Osteoblast (primary cell): ENCODE data around the gene INS. TPM values are rescaled to one million over a fixed set of nuclear protein-coding genes. Genes with fewer than 3 reads are reported as not detected.

Source experiments
- DNase-seq: peaks from one replicate; pipeline ENCODE4 v3.0.0; 2011; ENCODE audit warnings: low spot score, mixed read lengths; ENCODE audit not compliant: insufficient read length; ENCODE audit errors: missing footprints
- H2AFZ ChIP-seq: 2 replicates; pipeline ENCODE4 v1.6.0; 2011; ENCODE audit warnings: mild to moderate bottlenecking, low read length
- H3K27ac ChIP-seq: 2 replicates; pipeline ENCODE4 v1.5.1; 2011; ENCODE audit warnings: mild to moderate bottlenecking, low read depth, low read length, moderate library complexity
- H3K27me3 ChIP-seq: 2 replicates; pipeline ENCODE4 v1.6.0; 2012; ENCODE audit warnings: mild to moderate bottlenecking, control low read depth, inconsistent platforms, low read length, moderate library complexity; ENCODE audit not compliant: insufficient read depth
- H3K36me3 ChIP-seq: 2 replicates; pipeline ENCODE4 v1.5.1; 2011; ENCODE audit warnings: mild to moderate bottlenecking, low read length, control low read depth, moderate library complexity; ENCODE audit not compliant: insufficient read depth
- H3K4me1 ChIP-seq: 2 replicates; pipeline ENCODE4 v1.5.1; 2011; ENCODE audit warnings: mild to moderate bottlenecking, low read length, control low read depth, moderate library complexity; ENCODE audit not compliant: insufficient read depth
- H3K4me2 ChIP-seq: 2 replicates; pipeline ENCODE4 v1.6.0; 2011; ENCODE audit warnings: mild to moderate bottlenecking, low read length; ENCODE audit not compliant: insufficient read depth
- H3K4me3 ChIP-seq: fragments of 200-600 bp; sonication (generic); 3 replicates; pipeline ENCODE4 v1.5.1; 2012; ENCODE audit warnings: mild to moderate bottlenecking, low read length, inconsistent platforms; ENCODE audit not compliant: insufficient read depth
- H3K79me2 ChIP-seq: 2 replicates; pipeline ENCODE4 v1.6.0; 2012; ENCODE audit warnings: mild to moderate bottlenecking, low read length, control low read depth, inconsistent platforms; ENCODE audit not compliant: insufficient read depth
- H3K9me3 ChIP-seq: 2 replicates; pipeline ENCODE4 v1.5.1; 2011; ENCODE audit warnings: low read depth, low read length, control low read depth
- H4K20me1 ChIP-seq: 2 replicates; pipeline ENCODE4 v1.6.0; 2012; ENCODE audit warnings: mild to moderate bottlenecking, low read length, control low read depth; ENCODE audit not compliant: insufficient read depth
- total RNA-seq: library from RNA; depleted of rRNA; stranded (reverse); fragments of >200 nt; gene quantifications from 2 replicates; pipeline ENCODE4 v1.2.3, GENCODE V29; 2012
- TF ChIP-seq, protein P1 (sequence below): IDR thresholded peaks from 2 replicates; pipeline ENCODE4 v1.5.1; 2011; ENCODE audit warnings: mild to moderate bottlenecking, low read depth, low read length, moderate library complexity; ENCODE audit errors: extremely low read depth

Gene INS
- not detected in 2 replicates for total RNA-seq

DNA sequence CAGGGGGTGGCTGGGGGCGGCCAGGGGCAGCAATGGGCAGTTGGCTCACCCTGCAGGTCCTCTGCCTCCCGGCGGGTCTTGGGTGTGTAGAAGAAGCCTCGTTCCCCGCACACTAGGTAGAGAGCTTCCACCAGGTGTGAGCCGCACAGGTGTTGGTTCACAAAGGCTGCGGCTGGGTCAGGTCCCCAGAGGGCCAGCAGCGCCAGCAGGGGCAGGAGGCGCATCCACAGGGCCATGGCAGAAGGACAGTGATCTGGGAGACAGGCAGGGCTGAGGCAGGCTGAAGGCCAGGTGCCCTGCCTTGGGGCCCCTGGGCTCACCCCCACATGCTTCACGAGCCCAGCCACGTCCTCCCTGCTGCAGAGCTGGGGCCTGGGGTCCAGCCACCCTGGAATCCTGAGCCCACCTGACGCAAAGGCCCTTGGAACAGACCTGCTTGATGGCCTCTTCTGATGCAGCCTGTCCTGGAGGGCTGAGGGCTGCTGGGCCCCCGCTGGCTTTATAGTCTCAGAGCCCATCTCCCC, at the start of gene INS:
Gene INS, minus strand, starts transcription at position 474 of the 524 bp plus-strand sequence. Its CDS starts 238 bp downstream, at position 236.
- Histone ChIP-seq H3K27me3 (peaks cover 6% of the 10 kb centered on the region), H3K9me3 (no peaks in the 10 kb centered on the region), H3K4me2 (no peak within 1 kb of the TSS), H3K36me3 (no peaks in the 10 kb centered on the region), H2AFZ (no peak within 1 kb of the TSS), H4K20me1 (no peaks in the 10 kb centered on the region), H3K27ac (no peak within 1 kb of the TSS), H3K79me2 (no peaks in the 10 kb centered on the region), H3K4me3 (no peak within 1 kb of the TSS), H3K4me1 (no peaks in the 10 kb centered on the region)
- DNase-seq, result no peak
- TF ChIP-seq, protein P1, sequence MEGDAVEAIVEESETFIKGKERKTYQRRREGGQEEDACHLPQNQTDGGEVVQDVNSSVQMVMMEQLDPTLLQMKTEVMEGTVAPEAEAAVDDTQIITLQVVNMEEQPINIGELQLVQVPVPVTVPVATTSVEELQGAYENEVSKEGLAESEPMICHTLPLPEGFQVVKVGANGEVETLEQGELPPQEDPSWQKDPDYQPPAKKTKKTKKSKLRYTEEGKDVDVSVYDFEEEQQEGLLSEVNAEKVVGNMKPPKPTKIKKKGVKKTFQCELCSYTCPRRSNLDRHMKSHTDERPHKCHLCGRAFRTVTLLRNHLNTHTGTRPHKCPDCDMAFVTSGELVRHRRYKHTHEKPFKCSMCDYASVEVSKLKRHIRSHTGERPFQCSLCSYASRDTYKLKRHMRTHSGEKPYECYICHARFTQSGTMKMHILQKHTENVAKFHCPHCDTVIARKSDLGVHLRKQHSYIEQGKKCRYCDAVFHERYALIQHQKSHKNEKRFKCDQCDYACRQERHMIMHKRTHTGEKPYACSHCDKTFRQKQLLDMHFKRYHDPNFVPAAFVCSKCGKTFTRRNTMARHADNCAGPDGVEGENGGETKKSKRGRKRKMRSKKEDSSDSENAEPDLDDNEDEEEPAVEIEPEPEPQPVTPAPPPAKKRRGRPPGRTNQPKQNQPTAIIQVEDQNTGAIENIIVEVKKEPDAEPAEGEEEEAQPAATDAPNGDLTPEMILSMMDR, result no peak

DNA sequence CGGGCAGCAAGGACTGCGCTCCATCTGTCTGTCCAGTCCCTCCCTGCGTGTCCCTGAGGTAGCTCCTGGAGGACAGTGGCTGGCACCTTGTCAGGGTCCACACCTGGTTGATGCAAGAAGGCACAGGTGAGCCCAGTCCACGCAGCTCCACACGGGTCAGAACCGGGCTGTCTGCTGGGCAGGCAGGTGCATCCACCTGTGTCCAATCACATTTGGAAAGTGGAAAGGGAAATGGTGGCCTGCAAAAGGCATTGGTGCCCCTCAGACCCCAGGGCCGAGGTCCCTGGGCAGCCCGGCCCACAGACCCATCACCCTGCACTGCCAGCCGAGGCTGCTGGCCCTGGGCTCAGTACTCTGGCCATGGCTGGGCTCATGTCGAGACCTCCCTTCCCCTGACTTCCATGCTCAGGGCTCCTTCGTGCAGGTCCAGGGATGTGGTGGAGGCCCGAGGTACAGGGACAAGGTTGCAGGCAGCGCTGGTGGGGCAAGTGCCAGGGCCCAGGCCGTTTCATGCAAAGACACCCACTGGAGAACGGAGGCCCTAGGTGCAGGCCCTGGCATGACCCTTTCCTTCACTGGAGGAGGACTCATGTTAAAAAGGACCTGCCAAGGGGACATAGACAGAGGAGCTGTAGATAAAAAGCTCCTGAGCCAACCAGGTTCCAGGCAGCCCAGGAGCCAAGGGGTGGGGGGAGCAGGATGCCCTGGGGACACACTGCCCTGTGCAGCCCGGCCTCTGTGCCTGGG, 49.5 kb upstream of the INS start:
- no peak overlapping the region for H3K4me2 ChIP-seq
- H3K9me3 ChIP-seq, result peaks cover 2% of the 10 kb centered on the region
- TF ChIP-seq, protein P1, result no peak
- H3K36me3 ChIP-seq, result no peaks in the 10 kb centered on the region
- no peak overlapping the region for H2AFZ ChIP-seq
- no peaks in the 10 kb centered on the region for H3K4me1 ChIP-seq
- peaks cover 5% of the 10 kb centered on the region for H3K27me3 ChIP-seq
- H3K4me3 ChIP-seq, result no peak overlapping the region
- H4K20me1 ChIP-seq, result no peaks in the 10 kb centered on the region
- DNase-seq, result peak; percentile 45
- H3K79me2 ChIP-seq, result no peaks in the 10 kb centered on the region
- no peak overlapping the region for H3K27ac ChIP-seq

DNA sequence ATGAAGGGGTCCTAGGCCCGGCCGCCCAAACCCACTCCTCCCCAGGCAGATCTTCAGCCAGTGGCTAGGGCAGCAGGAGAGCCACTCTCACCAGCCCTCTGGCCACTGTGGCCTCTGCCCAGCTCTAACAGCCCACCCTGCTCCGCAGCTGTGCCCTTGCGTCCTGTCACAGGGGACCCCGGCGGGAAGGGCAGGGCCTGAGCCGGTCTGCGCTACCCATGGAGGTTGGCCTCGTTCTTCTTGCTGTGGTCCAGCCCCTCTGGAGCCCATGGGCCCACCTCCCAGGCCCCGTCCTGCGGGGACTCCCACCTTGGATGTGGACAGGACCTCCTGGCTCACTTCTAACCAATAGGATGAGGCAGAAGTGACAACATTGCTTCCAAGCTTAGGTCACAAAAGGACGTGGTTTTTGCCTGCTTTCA, 48.9 kb upstream of the INS start:
- Histone ChIP-seq H3K36me3 (no peaks in the 10 kb centered on the region), H3K4me3 (no peak overlapping the region), H2AFZ (no peak overlapping the region), H3K27me3 (peaks cover 5% of the 10 kb centered on the region), H3K79me2 (no peaks in the 10 kb centered on the region), H3K4me2 (no peak overlapping the region), H3K9me3 (peaks cover 2% of the 10 kb centered on the region), H3K27ac (no peak overlapping the region), H4K20me1 (no peaks in the 10 kb centered on the region), H3K4me1 (no peaks in the 10 kb centered on the region)
- TF ChIP-seq, protein P1, result no peak
- DNase-seq, result peak; percentile 73

DNA sequence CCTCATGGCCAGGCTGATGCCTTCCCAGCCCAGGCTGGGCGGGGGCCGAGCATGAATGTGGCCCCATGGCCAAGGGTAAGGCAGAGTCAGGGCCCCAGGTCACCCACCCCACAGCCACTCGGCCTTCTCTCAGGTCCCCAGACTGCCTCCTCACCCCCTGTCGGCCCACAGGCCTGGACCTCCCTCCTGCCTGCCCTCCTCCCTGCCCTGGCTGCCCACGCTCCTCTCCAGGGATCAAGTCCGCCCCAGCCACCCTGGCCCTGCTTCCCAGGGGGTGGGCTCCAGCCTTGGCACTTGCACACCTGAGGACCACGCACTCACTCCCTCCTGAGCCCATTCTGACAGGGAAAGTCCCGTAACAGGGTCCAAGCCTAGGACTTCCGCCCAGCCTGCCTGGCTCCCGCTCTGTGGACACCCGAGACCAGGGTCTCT, 48.4 kb upstream of the INS start:
- peaks cover 5% of the 10 kb centered on the region for H3K27me3 ChIP-seq
- H3K4me2 ChIP-seq, result no peak overlapping the region
- H3K4me1 ChIP-seq, result no peaks in the 10 kb centered on the region
- TF ChIP-seq, protein P1, result no peak
- no peaks in the 10 kb centered on the region for H3K79me2 ChIP-seq
- peaks cover 2% of the 10 kb centered on the region for H3K9me3 ChIP-seq
- no peak overlapping the region for H3K27ac ChIP-seq
- H3K36me3 ChIP-seq, result no peaks in the 10 kb centered on the region
- no peak for DNase-seq
- H2AFZ ChIP-seq, result no peak overlapping the region
- no peaks in the 10 kb centered on the region for H4K20me1 ChIP-seq
- no peak overlapping the region for H3K4me3 ChIP-seq
